HG02840 (cell line): ENCODE data around the gene FRRS1.

ENCODE experiments used
- ATAC-seq: cut with Tn5 transposase; IDR thresholded peaks from one replicate; pipeline ENCODE4 v1.9.1; 2021; ENCODE audit warnings: mild to moderate bottlenecking, moderate library complexity, moderate number of reproducible peaks; ENCODE audit not compliant: unreplicated experiment, low FRiP score

FRRS1 gene

DNA sequence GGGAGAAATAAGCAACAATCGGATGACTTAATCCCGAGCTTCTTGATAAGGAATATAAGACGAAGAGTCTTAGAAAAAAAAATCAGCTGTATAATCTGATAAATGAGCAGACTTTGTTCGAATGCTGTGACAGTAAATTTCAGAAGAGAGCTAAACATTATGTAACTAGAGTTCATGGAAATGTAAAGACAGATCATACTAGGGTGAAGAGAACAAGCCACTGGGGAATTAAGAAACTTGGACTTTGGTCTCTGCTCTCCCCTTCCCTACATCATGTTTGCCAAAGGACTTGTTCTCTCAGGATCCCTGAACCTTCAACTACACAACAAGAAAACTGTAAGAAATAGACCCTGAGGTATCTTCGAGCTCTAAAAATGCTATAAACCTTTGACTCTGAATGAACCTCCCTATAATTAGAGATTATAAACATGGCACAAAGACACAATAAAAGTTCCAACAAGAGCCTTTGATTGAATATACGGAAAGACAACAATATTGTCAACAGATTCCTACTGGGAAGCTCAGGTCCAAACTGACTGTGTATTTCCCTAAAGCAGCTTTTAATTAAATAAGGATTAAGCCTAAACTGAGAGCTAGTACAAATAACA lies 27.5 kb downstream of the FRRS1 start:
- no peak for ATAC-seq

DNA sequence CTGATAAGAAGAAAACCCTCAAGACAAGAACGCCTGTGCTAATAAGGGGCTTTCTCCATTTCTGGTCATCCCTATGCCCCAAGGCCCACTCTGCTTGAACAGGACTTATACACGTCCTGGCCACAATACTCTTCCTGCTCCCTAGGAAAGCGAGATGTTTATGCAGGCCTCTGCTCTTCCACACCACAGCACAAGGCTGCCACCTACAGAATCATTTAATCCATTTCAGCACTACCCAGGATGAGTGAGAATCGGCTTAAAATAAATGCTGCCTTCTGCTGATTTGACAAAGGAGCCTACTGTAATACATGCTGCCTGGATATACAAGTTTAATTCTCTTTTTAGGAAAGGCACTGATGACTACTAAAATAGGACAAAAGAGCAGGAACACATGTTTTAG lies 29.4 kb downstream of the FRRS1 start:
- no peak for ATAC-seq

DNA sequence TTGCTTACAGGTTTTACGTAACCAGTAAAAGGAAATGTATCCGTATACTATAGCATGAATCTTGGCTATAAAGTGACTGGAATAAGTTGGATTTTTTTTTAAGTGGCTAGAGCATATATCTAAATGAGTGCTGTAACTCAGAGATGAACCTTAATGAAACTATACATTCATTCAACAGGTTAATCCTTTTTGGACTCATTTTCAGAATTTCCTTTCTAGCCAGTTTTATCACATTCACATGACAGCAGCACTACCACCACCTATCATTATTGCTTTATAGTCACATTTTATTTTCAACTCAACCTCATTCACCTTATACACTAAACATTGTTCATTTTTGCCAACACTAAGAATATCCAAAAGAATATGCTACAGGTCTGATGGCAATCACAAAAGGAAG lies 30.6 kb downstream of the FRRS1 start:
- no peak for ATAC-seq

DNA sequence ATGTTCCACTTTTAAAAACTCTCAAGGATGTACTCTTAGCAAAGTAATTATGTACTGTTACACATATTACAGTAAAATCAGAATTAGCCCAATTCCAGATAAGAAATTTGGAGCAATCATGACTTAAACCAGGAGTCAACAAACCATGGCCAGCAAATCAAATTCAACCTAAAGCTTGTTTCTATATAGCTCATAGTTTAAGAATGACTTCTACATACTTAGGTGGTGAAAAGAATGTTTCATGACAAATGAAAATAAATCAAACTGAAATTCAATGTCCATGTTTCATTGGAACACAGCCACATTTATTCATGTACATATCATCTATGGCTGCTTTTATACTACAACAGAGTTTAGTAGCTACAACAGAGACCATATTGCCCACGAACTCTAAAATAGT lies 35.1 kb downstream of the FRRS1 start:
- no peak for ATAC-seq

DNA sequence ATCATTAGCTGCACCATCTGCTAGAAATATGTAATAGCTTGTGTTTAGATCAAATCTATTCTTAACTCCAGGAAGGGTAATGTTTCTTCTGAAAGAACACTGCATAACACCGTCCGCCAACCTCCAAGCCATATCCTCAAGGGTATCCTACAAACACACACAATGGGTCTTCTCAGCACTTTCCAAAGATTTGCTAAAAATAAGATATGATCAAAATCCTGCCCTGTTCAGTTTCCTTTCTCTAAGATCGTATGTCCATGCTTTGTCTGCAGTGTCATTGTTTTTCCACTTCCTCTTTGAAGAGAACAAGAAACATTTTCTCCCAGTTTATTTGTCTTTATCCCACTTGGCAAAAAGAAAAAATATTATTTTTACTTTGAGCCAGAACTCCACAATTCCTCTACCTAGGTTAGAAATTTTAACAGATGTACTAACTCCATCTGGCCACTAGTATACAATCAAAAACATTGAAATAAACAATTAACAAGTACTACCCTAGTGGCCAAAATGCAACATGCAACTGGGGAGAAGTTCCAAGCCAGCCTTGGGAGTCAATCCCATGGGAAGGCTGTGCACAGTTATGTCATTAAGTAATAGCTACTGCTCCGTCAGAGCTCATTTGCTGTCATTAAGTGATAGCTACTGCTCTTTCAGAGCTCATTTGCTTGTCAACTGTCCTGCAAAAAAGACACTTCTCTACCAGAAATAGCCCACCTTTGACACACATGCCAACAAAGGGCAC lies 37.8 kb downstream of the FRRS1 start:
- ATAC-seq: no peak

DNA sequence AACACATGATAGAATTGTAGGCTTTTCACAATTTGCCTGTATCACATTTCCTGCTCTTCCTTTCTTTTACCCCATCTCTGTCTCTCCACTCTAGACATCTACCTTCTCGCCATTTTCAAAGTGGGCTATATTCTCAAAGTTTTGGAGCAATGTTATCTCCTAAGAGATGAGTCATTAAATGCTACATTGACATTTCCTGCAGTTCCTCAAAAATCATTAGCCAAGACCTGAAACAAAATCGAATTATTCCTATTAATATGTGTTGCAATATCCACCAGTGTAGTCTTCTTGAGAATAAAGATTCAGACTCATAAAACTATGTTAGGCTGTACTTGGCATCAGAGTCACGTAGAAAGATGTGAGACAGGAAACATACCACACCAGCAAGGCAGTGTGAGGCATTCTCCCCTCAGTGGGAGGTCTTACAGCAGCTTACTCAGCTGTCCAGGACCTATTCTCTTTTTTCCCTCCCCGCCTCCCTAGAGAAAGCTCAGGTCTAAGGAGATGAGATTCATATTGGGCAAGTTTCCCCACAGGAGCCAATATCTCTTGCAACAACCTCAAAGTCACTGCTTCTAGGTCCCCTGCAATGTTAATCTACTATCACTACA lies 38.8 kb downstream of the FRRS1 start:
- no peak for ATAC-seq

DNA sequence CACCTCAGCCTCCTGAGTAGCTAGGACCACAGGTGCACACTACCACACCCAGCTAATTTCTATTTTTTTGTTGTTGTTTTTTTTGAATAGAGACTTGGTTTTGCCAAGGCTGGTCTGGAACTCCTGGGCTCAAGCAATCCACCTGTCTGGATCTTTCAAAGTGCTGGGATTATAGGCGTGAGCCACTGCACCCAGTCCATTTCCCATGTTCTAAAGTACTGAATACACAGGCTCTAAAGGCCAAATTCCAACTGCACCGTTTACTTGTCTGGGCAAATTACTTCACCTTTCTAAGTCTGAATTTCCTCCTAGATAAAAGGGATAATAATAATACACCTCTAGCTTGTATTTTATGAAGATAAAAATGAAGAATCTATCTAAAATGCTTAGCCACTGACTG lies 39.6 kb downstream of the FRRS1 start:
- no peak for ATAC-seq

DNA sequence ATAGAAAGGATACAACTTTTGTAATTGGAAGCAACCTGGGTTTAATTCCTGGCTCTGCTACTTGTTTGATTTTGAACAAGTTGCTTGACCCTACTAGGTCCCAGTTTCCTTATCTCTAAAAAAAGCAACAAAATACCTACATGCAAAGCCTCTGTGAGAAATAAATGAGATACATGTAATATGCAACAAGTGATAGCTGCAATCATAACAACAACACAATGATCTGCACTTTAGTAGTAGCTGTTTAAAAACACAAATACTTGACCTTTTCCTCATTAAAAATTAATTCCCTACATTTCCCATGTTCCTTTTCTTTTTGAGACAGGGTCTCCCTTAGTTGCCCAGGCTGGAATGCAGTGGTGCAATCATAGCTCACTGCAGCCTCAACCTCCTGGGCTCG lies 40.0 kb downstream of the FRRS1 start:
- ATAC-seq: no peak

DNA sequence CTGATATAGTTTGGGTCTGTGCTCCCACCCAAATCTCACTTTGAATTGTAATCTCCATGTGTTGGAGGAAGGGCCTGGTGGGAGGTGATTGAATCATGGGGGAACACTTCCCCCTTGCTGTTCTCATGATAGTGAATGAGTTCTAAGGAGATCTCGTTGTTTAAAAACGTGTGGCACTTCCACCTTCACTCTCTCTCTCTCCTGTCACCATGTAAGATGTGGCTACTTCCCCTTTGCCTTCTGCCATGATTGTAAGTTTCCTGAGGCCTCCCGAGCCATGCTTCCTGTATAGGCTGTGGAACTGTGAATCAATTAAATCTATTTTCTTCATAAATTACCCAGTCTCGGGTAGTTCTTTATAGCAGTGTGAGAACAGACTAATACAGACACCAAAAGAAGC lies 40.4 kb downstream of the FRRS1 start:
- no peak for ATAC-seq

DNA sequence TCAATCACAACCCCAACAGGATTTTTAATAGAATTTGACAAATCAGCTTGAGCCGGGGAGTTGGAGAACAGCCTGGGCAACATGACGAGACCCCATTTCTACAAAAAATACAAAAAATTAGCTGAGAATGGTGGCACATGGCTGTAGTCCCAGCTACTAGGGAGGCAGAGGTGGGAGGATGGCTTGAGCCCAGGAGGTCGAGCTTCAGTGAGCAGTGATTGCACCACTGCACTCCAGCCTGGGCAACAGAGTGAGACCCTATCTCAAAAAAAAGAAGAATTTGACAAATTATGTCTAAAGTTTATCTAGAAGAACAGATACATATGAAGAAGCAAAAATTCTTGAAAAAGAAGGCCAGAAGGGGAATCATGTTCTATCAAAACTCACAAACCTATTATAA lies 43.2 kb downstream of the FRRS1 start:
- ATAC-seq: no peak

DNA sequence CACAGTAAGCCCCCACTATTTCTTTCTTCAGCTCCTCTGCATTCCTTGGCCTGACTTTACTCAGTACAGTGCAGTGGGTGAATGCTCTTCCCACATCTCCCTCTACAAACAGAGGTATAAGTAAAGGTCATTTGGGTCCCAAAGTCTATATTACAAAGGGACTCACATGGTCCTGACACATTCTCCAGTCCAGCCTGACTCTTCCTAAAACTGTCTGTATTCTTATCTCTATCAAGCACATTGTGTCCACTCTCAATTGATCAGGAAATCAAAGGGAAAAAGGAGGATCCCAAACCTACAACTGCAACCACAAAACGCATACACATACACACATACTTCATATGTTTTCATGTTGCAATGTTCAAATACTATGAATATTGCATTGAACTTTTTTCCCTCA lies 49.4 kb downstream of the FRRS1 start:
- ATAC-seq: no peak

DNA sequence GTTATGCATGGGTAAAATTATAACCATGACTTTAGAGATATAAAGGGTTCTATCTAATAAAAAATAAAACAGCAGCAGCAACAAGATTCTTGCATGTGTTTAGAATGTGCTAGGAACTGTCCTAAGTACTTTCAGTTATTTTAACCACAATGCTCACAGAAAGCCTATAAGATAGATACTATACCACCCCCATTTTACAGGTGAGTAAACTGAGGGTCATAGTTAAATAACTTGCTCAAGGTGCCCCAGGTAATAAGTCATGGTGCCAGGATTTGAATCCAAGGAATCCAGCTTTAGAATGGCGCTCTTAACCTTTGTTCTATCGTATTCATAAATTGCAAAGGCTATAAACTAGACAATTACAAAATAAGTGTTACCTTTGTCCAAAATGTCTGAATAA lies 53.4 kb downstream of the FRRS1 start:
- ATAC-seq: no peak

DNA sequence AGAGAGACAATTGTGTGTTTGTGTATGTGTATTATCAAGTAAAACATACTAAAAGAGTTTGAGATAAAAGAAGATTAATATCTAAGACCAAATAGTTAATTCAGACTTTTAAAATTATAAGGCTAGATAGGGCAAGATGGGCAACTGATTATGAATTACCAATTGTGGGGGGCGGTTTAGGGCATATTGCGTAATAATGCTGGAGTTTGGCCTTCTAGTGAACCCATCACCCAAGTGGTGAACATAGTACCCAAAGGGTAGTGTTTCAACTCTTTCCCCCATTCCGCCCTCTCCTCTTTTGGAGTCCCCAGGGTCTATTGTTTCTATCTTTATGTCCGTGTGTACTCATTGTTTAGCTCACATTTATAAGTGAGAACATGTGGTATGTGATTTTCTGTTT lies 55.4 kb downstream of the FRRS1 start:
- no peak for ATAC-seq

DNA sequence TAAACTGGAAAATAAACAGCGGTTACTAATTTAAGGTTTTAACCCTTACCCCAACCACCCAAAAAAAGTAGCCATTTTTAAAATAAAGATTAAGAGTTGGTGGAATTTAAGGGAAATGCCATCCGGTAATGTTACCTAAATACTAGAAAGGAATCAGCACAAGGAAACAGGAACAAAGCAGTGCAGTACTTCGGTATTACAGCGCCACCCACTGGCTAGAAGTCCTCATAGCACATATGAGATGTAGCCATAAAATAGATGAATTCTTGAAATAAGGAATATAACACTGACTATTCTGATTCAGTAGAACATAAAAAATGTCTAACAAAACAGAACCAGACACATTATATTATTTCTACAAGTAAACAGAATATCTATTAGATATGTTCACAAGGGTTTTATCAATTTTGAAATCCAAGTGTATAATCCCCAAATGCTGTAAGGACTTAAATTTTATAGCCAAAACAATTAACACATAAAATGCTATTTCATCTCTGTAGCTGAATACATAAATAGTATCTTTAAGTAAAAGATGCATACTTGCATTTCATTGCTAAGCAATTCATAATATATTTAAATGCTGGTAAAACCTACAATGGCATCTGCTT lies 58.8 kb downstream of the FRRS1 start:
- no peak for ATAC-seq

DNA sequence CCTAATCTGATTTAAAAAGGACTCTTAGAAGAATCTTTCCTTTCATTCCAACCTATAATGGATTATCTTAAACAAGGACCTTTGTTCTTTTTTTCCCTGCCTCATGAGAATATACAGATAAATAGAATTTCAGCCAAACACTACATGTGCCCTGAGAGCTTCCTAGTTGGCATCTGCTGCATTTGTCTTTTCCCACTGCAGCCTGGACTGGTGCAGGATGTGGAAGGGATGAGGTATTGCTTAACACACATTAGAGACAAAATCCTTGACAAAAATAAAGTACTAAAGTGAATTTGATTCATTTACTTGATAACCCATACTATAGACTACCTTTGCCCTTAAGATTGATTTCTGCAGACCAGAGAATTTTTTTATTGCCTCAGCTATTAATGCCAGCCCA lies 61.0 kb downstream of the FRRS1 start:
- ATAC-seq: no peak

DNA sequence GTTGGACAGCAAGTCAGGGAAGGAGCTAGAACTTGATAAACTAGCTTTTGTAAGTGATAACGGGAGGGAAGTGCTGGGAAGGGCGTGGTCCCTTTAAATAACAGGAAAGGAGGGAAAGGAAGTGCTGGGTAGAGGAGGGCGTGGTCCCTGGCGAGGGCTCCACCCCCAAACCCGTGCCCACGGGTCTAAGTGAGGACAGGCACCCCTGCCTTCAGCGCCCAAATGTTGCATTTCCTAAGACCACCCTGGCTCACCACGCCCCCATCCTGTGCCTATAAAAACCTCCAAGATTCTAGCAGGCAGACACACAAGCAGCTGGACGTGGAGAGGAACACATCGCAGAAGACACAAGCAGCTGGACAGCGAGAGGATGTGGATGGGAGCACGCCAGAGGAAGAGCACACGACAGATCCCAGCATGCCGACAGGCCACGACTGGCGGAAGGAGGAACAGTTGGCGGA lies 62.0 kb downstream of the FRRS1 start:
- ATAC-seq: no peak

DNA sequence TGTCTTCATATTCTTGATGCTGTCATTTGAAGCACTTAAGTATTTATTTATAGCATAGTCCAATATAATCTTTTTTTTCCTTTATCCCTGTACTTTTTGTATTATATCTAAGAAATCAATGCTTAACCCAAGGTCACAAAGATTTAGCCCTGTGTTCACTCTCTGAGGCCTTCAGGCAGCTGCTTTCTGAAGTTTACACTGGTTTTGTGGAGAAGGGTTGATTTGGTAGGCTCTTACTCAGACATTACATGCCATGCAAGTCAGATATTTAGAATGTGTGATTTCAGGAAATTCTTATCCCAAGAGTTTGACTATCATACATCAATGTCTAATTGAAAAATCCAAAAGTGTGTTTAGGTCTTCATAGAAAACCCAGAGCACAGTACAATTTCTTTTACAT lies 64.2 kb downstream of the FRRS1 start:
- no peak for ATAC-seq

DNA sequence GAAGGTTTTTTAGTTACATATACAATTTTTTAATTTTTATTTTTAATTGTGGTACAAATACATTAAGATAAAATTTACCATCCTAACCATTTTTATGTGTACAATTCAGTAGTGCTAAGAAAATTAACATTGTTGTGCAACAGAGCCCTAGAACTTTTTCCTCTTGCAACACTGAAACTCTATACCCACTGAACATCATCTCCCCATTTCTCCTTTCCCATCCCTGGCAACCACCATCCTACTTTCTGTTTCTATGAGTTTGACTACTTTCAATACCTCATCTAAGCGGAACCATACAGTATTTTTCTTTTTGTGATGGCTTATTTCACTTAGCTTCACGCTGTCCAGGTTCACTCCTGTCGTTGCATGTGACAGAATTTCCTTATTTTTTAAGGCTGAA lies 66.4 kb downstream of the FRRS1 start:
- ATAC-seq: no peak

DNA sequence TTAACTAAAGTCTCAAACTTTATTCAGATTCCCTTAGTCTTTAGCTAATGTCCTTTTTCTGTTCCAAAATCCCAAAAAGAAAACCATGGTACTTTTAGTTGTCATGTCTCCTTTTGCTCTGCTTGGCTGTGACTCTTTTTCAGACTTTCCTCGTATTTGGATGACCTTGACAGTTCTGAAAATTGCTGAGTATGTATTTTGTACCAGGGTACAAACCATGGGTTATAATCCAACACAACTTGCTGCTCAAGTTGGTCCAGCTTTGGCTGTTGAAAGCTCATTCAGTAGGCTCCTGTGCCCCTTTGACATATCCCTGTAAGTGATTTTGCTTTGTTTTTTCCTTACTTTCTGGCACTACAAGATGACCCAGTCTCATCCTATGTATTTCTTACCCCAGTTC lies 68.9 kb downstream of the FRRS1 start:
- no peak for ATAC-seq

DNA sequence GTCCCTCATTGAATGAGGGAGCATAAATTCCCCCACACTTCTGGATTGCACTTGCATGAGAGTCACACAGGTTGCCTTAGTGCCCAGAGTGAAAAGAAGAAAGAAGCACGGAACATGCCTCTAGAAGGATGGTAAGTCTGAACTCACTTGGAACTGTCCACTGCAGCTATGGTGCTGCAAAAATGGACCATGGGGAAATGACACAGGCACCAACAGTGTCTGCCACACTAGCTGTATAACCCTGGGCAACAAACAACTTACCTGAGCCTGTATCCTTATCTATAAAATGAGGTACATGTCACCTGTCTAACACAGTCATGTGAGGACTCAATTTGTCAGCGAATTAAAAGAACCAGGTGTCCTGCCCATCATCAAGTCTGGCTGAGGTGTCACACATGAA lies 69.8 kb downstream of the FRRS1 start:
- ATAC-seq: no peak

DNA sequence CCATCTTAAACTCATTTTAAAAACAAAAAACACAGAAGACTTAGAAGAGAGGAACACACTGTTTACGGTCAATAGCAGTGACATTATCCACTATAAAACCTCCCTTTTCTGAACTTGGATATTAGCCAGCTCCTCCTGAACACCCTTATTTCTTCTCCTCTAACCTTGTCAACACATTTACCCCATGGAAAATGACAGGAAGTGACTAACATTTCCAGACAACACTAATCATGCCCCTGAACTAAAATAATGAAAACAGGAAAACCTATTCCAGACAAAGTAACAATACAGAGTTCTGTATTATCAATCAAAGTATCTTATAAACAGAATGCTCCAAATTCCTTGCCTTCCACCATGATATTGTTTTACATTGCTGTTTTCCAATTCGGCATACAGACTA lies 75.3 kb downstream of the FRRS1 start:
- no peak for ATAC-seq
